ENCODE measurements around the gene C2CD2L. TPM values are rescaled to one million over a fixed set of nuclear protein-coding genes. Genes with fewer than 3 reads are reported as not detected.
A peak's percentile ranks its signal among the peaks of the same experiment; 100 is the strongest.

Gene C2CD2L
- total and polyA plus RNA-seq, 10 of the 15 experiments (the other 5 are each of a cell fraction or from before 2014, with no cell fraction given) = 0.21 to 9.6 (median 5.1) TPM

GRCh38 chr11:119067371-119068222, 39.5 kb upstream of the C2CD2L start, which contains the start of gene VPS11 (continued):
- TF ChIP-seq MLLT1 (IDR thresholded peaks at IDR 0.05) (peak; percentile 63; the same call in 1 of the 2 replicates), SRF (IDR thresholded peaks at IDR 0.05; ENCODE audit: low read depth in 2 of 2, low read length in 2 of 2) (0 out of 4 replicates have a peak, but pooled peaks of 1 of the 2 experiments have one; percentile 12), SKIL (IDR thresholded peaks at IDR 0.05; ENCODE audit: low read depth, poor library complexity, severe bottlenecking) (peak; percentile 22)

GRCh38 chr11:119077839-119078238, 29.3 kb upstream of the C2CD2L start:
- FAIRE-seq (no peak), DNase-seq (ENCODE audit: low read depth, low spot score) (no peak), ATAC-seq (no peak)
- H3K36me3 ChIP-seq (ENCODE audit: control insufficient read depth in 2 of 2, insufficient read depth in 2 of 2, low read length in 1 of 2) = peaks cover 19 to 24% of the 10 kb centered on the region in 2 experiments
- in situ Hi-C loops (cut with MboI) = no loop called here
- H3K9me3 ChIP-seq (replicated peaks; ENCODE audit: control insufficient read depth, insufficient read depth, low read length) = no peaks in the 10 kb centered on the region
- WGBS (ENCODE audit: insufficient coverage, insufficient replicate concordance, low lambda C conversion rate, missing lambda C conversion rate) = 95% methylated on average over 11 of the region's 11 CpGs
- H3K27ac ChIP-seq (ENCODE audit: control insufficient read depth, insufficient read depth) = no peak overlapping the region
- no peak for TF ChIP-seq YY1 (IDR thresholded peaks at IDR 0.05; ENCODE audit: low read depth, low read length)
- H4K20me1 ChIP-seq (ENCODE audit: control insufficient read depth, insufficient read depth) = no peaks in the 10 kb centered on the region
- no peak overlapping the region for H3K4me3 ChIP-seq
- intact Hi-C loops (cut with micrococcal nuclease; ENCODE audit: unreplicated experiment) = no loop called here
- H3K9ac ChIP-seq (ENCODE audit: control insufficient read depth, insufficient read depth, low read length) = no peak overlapping the region
- H3K4me2 ChIP-seq (ENCODE audit: control insufficient read depth, insufficient read depth) = no peak overlapping the region
- RAD21 ChIA-PET (ENCODE audit: unreplicated experiment) = no interaction called here
- SMC1A ChIA-PET (ENCODE audit: uncharacterized antibody, unreplicated experiment) = no interaction called here
- no peak overlapping the region for H2AFZ ChIP-seq (ENCODE audit: control insufficient read depth, low read depth, low read length)
- H3K79me2 ChIP-seq (ENCODE audit: control insufficient read depth, insufficient read depth, low read length) = no peaks in the 10 kb centered on the region
- H3K27me3 ChIP-seq (replicated peaks in 1 of 2; ENCODE audit: control insufficient read depth in 2 of 2, insufficient read depth in 2 of 2, low read length in 1 of 2) = no peaks in the 10 kb centered on the region
- no TSS peak for BruUV-seq (replicated peaks)
- CTCF ChIA-PET = no interaction called here
- H3K4me1 ChIP-seq (ENCODE audit: control insufficient read depth, insufficient read depth, low read length) = no peaks in the 10 kb centered on the region
- POLR2A ChIA-PET = no interaction called here
